Bone marrow (tissue), 2 donors: ENCODE data around the gene NSF.
"Not testable (repeated sequence)": the region's sequence is repeated elsewhere in the genome, so short reads cannot be mapped to it uniquely, and the experiment has no call there.

Source experiments
- DNase-seq, 2 donors: peaks; one replicate each; lab custom pipeline; 2025; lab: John Stamatoyannopoulos, UW

NSF gene

GRCh38 chr17:46628753-46629436 is 38.4 kb downstream of the NSF start:
- not testable (repeated sequence) for DNase-seq

- not testable (repeated sequence) for DNase-seq
Observed at GRCh38 chr17:46632146-46632545, 41.7 kb downstream of the NSF start.

- not testable (repeated sequence) for DNase-seq
Observed at GRCh38 chr17:46634844-46635243, 44.4 kb downstream of the NSF start.

GRCh38 chr17:46641861-46642656 is 51.6 kb downstream of the NSF start:
- DNase-seq: not testable (repeated sequence)

GRCh38 chr17:46647251-46647650 is 56.8 kb downstream of the NSF start:
- DNase-seq: not testable (repeated sequence)

- not testable (repeated sequence) for DNase-seq
Observed at GRCh38 chr17:46647688-46648278, 57.3 kb downstream of the NSF start.

GRCh38 chr17:46649246-46649645 is 58.8 kb downstream of the NSF start:
- not testable (repeated sequence) for DNase-seq

GRCh38 chr17:46652024-46652643 is 61.7 kb downstream of the NSF start:
- DNase-seq: not testable (repeated sequence)

GRCh38 chr17:46658235-46658634 is 67.8 kb downstream of the NSF start:
- not testable (repeated sequence) for DNase-seq

- DNase-seq: not testable (repeated sequence)
Observed at GRCh38 chr17:46659702-46660101, 69.2 kb downstream of the NSF start.

GRCh38 chr17:46663123-46663522 is 72.7 kb downstream of the NSF start:
- DNase-seq: not testable (repeated sequence)

- DNase-seq: not testable (repeated sequence)
Observed at GRCh38 chr17:46663552-46663951, 73.1 kb downstream of the NSF start.

GRCh38 chr17:46665969-46666368 is 75.5 kb downstream of the NSF start:
- DNase-seq: not testable (repeated sequence)

- DNase-seq: not testable (repeated sequence)
Observed at GRCh38 chr17:46670789-46671188, 80.3 kb downstream of the NSF start.

GRCh38 chr17:46672777-46673176 is 82.3 kb downstream of the NSF start:
- DNase-seq: not testable (repeated sequence)

GRCh38 chr17:46677819-46678218 is 87.3 kb downstream of the NSF start:
- not testable (repeated sequence) for DNase-seq

- DNase-seq: not testable (repeated sequence)
Observed at GRCh38 chr17:46683653-46684052, 93.2 kb downstream of the NSF start.

GRCh38 chr17:46685284-46685683 is 94.8 kb downstream of the NSF start:
- not testable (repeated sequence) for DNase-seq

- not testable (repeated sequence) for DNase-seq
Observed at GRCh38 chr17:46692196-46692595, 101.7 kb downstream of the NSF start.

- DNase-seq: not testable (repeated sequence)
Observed at GRCh38 chr17:46693283-46693682, 102.8 kb downstream of the NSF start.

GRCh38 chr17:46696522-46696921 is 106.1 kb downstream of the NSF start:
- not testable (repeated sequence) for DNase-seq

- DNase-seq: not testable (repeated sequence)
Observed at GRCh38 chr17:46699014-46699413, 108.5 kb downstream of the NSF start.
